ENCODE data around the gene ITK.

GRCh38 chr5:157182143-157182757 lies 1.6 kb downstream of the ITK start:
- no peak for TF ChIP-seq CTCF (IDR thresholded peaks at IDR 0.05 in 8 of 11, conservative IDR thresholded peaks at IDR 0.05 in 3 of 11)
- no peak for TF ChIP-seq POLR2AphosphoS5 (IDR thresholded peaks at IDR 0.05)

All from spleen (tissue), 7 donors.